Panc1 (cell line): Measurements from ENCODE around the gene TUBB4B. TPM values are rescaled to one million over a fixed set of nuclear protein-coding genes. Genes with fewer than 3 reads are reported as not detected.
A peak's percentile ranks its signal among the peaks of the same experiment; 100 is the strongest.

ENCODE experiments used
- ATAC-seq: fragments of 200-7000 bp; cut with Tn5 transposase; 2 replicates; pipeline ENCODE4 v1.9.1; 2020; ENCODE audit warnings: mild to moderate bottlenecking, moderate library complexity
- BruUV-seq: library from RNA; stranded (reverse); fragments of 400-500 nt; replicated peaks from 2 replicates; lab custom pipeline; 2021; lab: Mats Ljungman, UMichigan
- CTCF ChIA-PET: fragments of 300-600 bp; sonication (Branson Sonifier 250); formaldehyde crosslinking; loops from one replicate; lab custom pipeline; 2022; ENCODE audit warnings: antibody characterized with exemption; lab: Charles Lee
- POLR2A ChIA-PET: fragments of 300-600 bp; sonication (Branson Sonifier 250); formaldehyde crosslinking; loops from one replicate; lab custom pipeline; 2022; ENCODE audit warnings: antibody characterized with exemption; lab: Charles Lee
- DNase-seq: peaks from one replicate; pipeline ENCODE4 v3.0.0-alpha.2; 2010; ENCODE audit warnings: low read depth, low spot score
- H3K27ac ChIP-seq: 2 replicates; pipeline ENCODE4 v1.5.1; 2011; ENCODE audit warnings: mild to moderate bottlenecking, low read length, inconsistent platforms
- H3K27me3 ChIP-seq: fragments of 200-500 bp; sonication (Bioruptor generic); 2 replicates; pipeline ENCODE4 v1.6.0; 2014; ENCODE audit warnings: low read length, inconsistent platforms; ENCODE audit not compliant: control insufficient read depth, insufficient read depth
- H3K36me3 ChIP-seq: fragments of 200-500 bp; sonication (Bioruptor generic); 2 replicates; pipeline ENCODE4 v1.5.1; 2014; ENCODE audit warnings: inconsistent platforms, mild to moderate bottlenecking, low read length, moderate library complexity; ENCODE audit not compliant: control insufficient read depth, insufficient read depth
- H3K4me1 ChIP-seq: 2 replicates; pipeline ENCODE4 v1.5.1; 2011; ENCODE audit warnings: inconsistent platforms, mild to moderate bottlenecking, low read length, moderate library complexity; ENCODE audit not compliant: control insufficient read depth, insufficient read depth
- H3K4me3 ChIP-seq, 2 experiments: 2 replicates each; pipeline ENCODE4 v1.5.1; 2011 to 2012; ENCODE audit warnings: low read depth in 2 of 2, low read length in 2 of 2, mild to moderate bottlenecking in 2 of 2, inconsistent platforms in 1 of 2, moderate library complexity in 1 of 2
- H3K9me3 ChIP-seq: fragments of 200-500 bp; sonication (Bioruptor generic); 2 replicates; pipeline ENCODE4 v1.5.1; 2014; ENCODE audit warnings: low read depth, mild to moderate bottlenecking, inconsistent platforms, low read length, moderate library complexity; ENCODE audit not compliant: control insufficient read depth, insufficient read depth
- POLR2AphosphoS5 ChIP-seq: IDR thresholded peaks from 2 replicates; pipeline ENCODE4 v1.6.1; 2012; ENCODE audit warnings: mild to moderate bottlenecking, low read depth, low read length, moderate library complexity
- SIN3A ChIP-seq: IDR thresholded peaks from 2 replicates; pipeline ENCODE4 v1.6.1; 2012; ENCODE audit warnings: low read depth, mild to moderate bottlenecking, low read length, moderate library complexity, borderline replicate concordance; ENCODE audit not compliant: insufficient read depth
- TCF7L2 ChIP-seq: IDR thresholded peaks from 2 replicates; pipeline ENCODE4 v1.6.1; 2011; ENCODE audit warnings: mild to moderate bottlenecking, low read depth, low read length, inconsistent platforms
- in situ Hi-C: cut with HindIII; loops from 2 replicates; pipeline ENCODE4 v1.10.0; 2016; ENCODE audit warnings: low sequenced_read_pairs, low pct_unique_long_range_greater_than_20kb
- intact Hi-C: fragments of 100-400 bp; cut with micrococcal nuclease; formaldehyde crosslinking; loops from one replicate; pipeline ENCODE4 v1.10.0; 2022; ENCODE audit not compliant: unreplicated experiment
- total RNA-seq: library from RNA; stranded (reverse); gene quantifications from one replicate; pipeline ENCODE4 v1.2.1, GENCODE V29; 2021; ENCODE audit not compliant: unreplicated experiment
- TF ChIP-seq, protein P1 (sequence below): fragments of 450-650 bp; IDR thresholded peaks from 2 replicates; pipeline ENCODE4 v1.5.1; 2017; ENCODE audit warnings: mild to moderate bottlenecking

TUBB4B gene
- total RNA-seq, 1 experiment from 2014 or later, result 265 TPM

DNA sequence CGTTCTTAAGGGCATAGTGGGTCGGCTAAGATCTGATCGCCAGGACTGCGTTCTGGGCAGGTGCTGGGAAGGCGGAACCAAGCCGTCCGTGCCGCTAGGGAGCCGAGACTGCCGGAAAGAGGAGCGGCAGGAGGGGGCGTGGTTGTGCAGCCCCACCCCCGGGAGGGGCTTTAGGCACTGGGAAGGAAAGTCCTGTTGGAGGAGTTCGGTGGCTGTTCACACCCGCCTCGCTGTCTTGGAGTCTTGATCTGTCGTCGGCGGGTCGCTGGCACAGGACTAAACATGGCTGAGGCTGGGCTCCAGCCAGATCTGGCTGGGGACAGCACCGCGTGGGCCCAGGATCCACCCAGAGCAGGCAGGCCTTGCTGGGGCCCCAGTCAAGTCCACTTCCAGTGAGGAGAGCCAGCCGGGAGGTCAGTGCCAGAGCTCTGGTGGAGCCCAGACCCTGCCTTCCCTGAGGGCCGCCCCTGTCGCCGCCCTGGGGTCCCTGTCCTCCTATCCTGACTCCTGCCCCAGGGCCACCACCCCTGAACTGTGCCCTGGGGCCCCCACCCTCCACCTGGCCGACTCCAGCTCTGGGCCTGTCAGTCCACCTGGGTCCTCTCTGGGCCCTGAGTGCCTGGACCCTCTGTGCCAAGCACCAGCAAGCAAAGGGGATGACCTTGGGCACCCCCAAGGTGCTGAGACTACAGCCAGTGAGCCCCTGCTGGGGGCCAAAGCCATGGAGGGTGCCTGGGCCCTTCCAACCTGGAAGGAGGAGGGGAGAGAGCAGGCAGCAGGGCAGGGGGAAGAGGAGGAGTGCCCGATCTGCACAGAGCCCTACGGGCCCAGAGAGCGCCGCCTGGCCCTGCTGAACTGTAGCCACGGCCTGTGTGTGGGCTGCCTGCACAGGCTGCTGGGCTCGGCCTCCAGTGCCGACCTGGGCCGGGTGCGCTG is 23.5 kb upstream of the TUBB4B start:
- Histone ChIP-seq H3K27me3 (no peaks in the 10 kb centered on the region), H3K9me3 (no peaks in the 10 kb centered on the region), H3K36me3 (no peaks in the 10 kb centered on the region), H3K4me1 (peaks cover 26% of the 10 kb centered on the region), H3K27ac (peak overlapping the region; percentile 86), H3K4me3 (peak overlapping the region; percentile 33 to 48)
- TF ChIP-seq SIN3A (no peak; the same call in 1 of the 2 replicates), POLR2AphosphoS5 (peak; percentile 65)
- TF ChIP-seq, protein P1, sequence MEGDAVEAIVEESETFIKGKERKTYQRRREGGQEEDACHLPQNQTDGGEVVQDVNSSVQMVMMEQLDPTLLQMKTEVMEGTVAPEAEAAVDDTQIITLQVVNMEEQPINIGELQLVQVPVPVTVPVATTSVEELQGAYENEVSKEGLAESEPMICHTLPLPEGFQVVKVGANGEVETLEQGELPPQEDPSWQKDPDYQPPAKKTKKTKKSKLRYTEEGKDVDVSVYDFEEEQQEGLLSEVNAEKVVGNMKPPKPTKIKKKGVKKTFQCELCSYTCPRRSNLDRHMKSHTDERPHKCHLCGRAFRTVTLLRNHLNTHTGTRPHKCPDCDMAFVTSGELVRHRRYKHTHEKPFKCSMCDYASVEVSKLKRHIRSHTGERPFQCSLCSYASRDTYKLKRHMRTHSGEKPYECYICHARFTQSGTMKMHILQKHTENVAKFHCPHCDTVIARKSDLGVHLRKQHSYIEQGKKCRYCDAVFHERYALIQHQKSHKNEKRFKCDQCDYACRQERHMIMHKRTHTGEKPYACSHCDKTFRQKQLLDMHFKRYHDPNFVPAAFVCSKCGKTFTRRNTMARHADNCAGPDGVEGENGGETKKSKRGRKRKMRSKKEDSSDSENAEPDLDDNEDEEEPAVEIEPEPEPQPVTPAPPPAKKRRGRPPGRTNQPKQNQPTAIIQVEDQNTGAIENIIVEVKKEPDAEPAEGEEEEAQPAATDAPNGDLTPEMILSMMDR, result 0 out of 2 replicates have a peak, but pooled peaks have one; percentile 19
- ATAC-seq, result peak; percentile 73
- ChIA-PET CTCF (interaction anchor here (0.6 kb wide), 1 partner anchor 455 kb away, joined by 5 read pairs; no protein-coding TSS in a partner anchor), POLR2A (no interaction called here)
- no TSS peak for BruUV-seq
- DNase-seq, result no peak
- in situ Hi-C loops, result no loop called here
- intact Hi-C loops, result no loop called here

DNA sequence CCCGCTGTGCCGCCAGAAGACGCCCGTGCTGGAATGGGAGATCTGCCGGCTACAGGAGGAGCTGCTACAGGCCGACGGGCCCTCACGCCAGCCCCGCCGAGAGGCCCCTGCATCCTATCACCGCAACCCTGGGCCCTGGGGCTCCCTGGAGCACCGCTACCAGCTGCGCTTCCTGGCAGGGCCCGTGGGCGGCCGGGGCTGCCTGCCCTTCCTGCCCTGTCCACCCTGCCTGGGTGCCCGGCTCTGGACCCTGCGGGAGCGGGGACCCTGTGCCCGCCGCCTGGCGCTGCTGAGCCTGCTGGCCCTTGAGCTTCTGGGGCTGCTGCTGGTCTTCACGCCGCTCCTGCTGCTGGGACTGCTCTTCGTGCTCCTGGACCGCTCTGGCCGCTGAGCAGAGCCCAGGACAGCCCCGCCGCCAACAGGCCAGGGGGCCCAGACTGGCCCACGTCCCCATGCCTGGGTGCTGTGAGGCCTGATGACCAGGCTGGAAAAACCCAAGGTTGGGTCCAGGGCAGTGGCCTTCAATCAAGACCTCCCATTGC is 22.8 kb upstream of the TUBB4B start:
- in situ Hi-C loops (no loop called here), intact Hi-C loops (no loop called here)
- DNase-seq (no peak), ATAC-seq (peak; percentile 4)
- ChIA-PET POLR2A (no interaction called here), CTCF (interaction anchor here (1.5 kb wide), 1 partner anchor 14 kb away, joined by 12 read pairs; no protein-coding TSS in a partner anchor)
- H3K9me3 ChIP-seq, result no peaks in the 10 kb centered on the region
- TF ChIP-seq, protein P1, result no peak
- no peak for TF ChIP-seq TCF7L2
- no peaks in the 10 kb centered on the region for H3K27me3 ChIP-seq
- peaks cover 26% of the 10 kb centered on the region for H3K4me1 ChIP-seq
- no peaks in the 10 kb centered on the region for H3K36me3 ChIP-seq
- peak overlapping the region; percentile 86 for H3K27ac ChIP-seq
- peak overlapping the region; percentile 33 to 48 for H3K4me3 ChIP-seq
- BruUV-seq, result no TSS peak

DNA sequence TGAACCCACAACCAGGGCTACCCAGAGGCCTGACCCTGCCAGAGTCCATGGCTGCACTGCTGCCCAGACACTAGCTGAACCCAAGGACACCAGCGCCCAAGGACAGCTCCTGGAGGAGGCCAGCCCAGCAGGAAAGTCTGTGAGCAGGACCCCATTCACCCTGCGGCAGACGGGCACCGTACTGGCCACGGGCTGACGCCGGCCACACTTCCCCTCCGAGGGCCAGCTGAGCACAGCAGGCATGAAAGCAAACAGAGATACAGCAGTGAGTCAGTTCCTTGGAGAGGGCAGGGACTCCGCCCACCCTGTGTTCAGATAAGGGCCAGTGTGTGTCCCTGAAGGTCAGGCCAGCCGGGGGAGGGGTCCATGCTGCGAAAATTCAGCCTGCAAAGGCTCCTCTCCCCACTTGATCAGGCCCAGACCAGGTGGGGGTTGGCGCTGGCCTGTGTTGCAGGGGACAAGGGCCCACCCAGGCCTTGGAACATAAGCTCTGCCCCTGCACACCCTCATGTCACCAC is 22.3 kb upstream of the TUBB4B start:
- H3K27ac ChIP-seq, result peak overlapping the region; percentile 86
- DNase-seq (no peak), ATAC-seq (peak; percentile 42)
- TF ChIP-seq SIN3A (no peak), POLR2AphosphoS5 (peak; percentile 37; the same call in 1 of the 2 replicates), TCF7L2 (peak; percentile 48; the same call in 1 of the 2 replicates)
- TF ChIP-seq, protein P1, result no peak
- no peaks in the 10 kb centered on the region for H3K27me3 ChIP-seq
- H3K36me3 ChIP-seq, result peaks cover 2% of the 10 kb centered on the region; the same call in 1 of the 2 replicates
- H3K4me3 ChIP-seq, result peak overlapping the region; percentile 33 to 48; a peak in 2 of 4 replicates
- H3K9me3 ChIP-seq, result no peaks in the 10 kb centered on the region
- H3K4me1 ChIP-seq, result peaks cover 26% of the 10 kb centered on the region
- BruUV-seq, result no TSS peak
- in situ Hi-C loops, result no loop called here
- intact Hi-C loops, result no loop called here
- ChIA-PET POLR2A (no interaction called here), CTCF (interaction anchor here (1.5 kb wide), 1 partner anchor 15 kb away, joined by 12 read pairs; no protein-coding TSS in a partner anchor)
